ENCODE measurements around the gene ZDHHC14. TPM values are rescaled to one million over a fixed set of nuclear protein-coding genes. Genes with fewer than 3 reads are reported as not detected.

ZDHHC14 gene
- total and polyA plus RNA-seq, 2 of the 8 experiments (the other 6 are each of a cell fraction or from before 2014, with no cell fraction given) = 2.9 to 5.3 TPM

DNA sequence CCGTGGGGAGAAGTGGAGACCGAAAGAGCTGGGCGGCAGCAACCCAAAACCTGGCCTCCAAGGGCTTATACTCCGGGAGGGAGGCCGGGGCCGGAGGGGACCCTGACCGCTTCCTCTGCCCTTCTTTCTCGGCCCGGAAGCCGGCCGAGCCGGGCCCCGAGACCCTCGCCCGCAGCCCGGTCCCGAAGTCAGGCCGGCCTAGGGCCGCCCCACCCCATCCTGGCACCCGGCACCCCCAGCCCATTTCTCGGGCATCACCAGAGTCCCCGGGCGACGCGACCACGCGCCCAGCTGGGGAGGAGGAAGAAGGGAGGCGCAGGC is 572 bp upstream of the ZDHHC14 start (continued):
- TF ChIP-seq, protein P1, sequence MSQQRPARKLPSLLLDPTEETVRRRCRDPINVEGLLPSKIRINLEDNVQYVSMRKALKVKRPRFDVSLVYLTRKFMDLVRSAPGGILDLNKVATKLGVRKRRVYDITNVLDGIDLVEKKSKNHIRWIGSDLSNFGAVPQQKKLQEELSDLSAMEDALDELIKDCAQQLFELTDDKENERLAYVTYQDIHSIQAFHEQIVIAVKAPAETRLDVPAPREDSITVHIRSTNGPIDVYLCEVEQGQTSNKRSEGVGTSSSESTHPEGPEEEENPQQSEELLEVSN (IDR thresholded peaks at IDR 0.05) = peak; percentile 2; the same call in 1 of the 2 replicates
- TF ChIP-seq CREB1 (IDR thresholded peaks at IDR 0.05) (no peak), FOSL1 (IDR thresholded peaks at IDR 0.05; ENCODE audit: insufficient read depth, low read depth, low read length) (no peak), TAF1 (IDR thresholded peaks at IDR 0.05; ENCODE audit: low read depth, low read length) (0 out of 2 replicates have a peak, but pooled peaks have one; percentile 0), ZNF274 (IDR thresholded peaks at IDR 0.05; ENCODE audit: borderline replicate concordance, extremely low read depth, low read length) (no peak), RNF2 (IDR thresholded peaks at IDR 0.05; ENCODE audit: borderline replicate concordance, low read depth, low read length, missing control alignments, poor library complexity, severe bottlenecking) (no peak)
